Lower leg skin (tissue), 3 donors: ENCODE measurements around the gene SECISBP2.

Source experiments
- CTCF ChIP-seq, 3 donors: fragments of 450-650 bp; IDR thresholded peaks; one replicate each; pipeline ENCODE4 v1.5.1; 2016; ENCODE audit warnings: antibody characterized with exemption in 3 of 3, mild to moderate bottlenecking in 3 of 3, moderate library complexity in 2 of 3
- POLR2A ChIP-seq, 2 donors: fragments of 450-650 bp; IDR thresholded peaks; one replicate each; pipeline ENCODE4 v1.6.1; 2016 to 2017; ENCODE audit warnings: antibody characterized with exemption in 2 of 2, mild to moderate bottlenecking in 1 of 2, moderate library complexity in 1 of 2

GRCh38 chr9:89277043-89277442 is 41.3 kb upstream of the SECISBP2 start:
- TF ChIP-seq CTCF (IDR thresholded peaks at IDR 0.05) (no peak), POLR2A (IDR thresholded peaks at IDR 0.05) (no peak)
